GM18511 (cell line): ENCODE data around the gene SDCCAG8.
"Not testable (repeated sequence)": the region's sequence is repeated elsewhere in the genome, so short reads cannot be mapped to it uniquely, and the experiment has no call there.

Source experiments
- ATAC-seq: cut with Tn5 transposase; IDR thresholded peaks from one replicate; pipeline ENCODE4 v1.9.1; 2021; ENCODE audit warnings: mild to moderate bottlenecking, moderate library complexity; ENCODE audit not compliant: unreplicated experiment

Gene SDCCAG8

DNA sequence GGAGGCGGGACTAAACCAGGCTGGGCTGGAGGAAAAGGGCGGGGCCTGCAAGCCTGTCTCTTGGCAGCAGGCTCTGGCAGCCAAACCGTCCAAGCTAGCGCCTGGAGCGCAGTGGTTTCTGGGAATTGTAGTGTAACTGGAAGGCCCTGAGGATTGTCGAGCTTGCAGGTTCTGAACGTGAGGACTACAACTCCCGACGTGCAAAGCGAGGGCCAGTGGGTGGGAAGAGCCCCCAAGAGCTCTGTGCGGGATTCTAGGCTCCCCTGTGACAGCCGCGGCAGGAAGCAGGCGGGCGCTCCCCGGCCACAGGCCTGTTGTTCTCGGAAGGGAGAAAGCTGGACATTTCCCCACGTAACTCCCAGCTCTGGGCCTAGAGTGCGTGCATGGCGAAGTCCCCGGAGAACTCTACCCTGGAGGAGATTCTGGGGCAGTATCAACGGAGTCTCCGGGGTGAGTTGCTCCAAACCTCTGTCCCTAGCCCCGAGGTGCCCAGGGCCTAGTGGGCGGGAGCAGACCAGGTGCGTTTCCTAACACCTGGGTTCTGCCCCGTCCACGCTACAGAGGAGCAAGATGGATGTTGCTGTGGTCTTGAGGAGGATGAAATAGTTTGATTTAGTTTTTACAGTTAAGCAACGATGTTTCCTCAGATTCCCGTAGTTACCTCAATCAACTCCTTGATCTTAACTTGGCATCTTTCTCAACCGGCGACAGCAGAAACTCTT lies at the start of gene SDCCAG8:
SDCCAG8 (plus strand) TSS at position 251 of the 722 bp plus-strand sequence; CDS start at position 384, 133 bp downstream.
- ATAC-seq: peak; percentile 70

- not testable (repeated sequence) for ATAC-seq
Measured at GRCh38 chr1:243211984-243212383, 43.9 kb upstream of the SDCCAG8 start.

DNA sequence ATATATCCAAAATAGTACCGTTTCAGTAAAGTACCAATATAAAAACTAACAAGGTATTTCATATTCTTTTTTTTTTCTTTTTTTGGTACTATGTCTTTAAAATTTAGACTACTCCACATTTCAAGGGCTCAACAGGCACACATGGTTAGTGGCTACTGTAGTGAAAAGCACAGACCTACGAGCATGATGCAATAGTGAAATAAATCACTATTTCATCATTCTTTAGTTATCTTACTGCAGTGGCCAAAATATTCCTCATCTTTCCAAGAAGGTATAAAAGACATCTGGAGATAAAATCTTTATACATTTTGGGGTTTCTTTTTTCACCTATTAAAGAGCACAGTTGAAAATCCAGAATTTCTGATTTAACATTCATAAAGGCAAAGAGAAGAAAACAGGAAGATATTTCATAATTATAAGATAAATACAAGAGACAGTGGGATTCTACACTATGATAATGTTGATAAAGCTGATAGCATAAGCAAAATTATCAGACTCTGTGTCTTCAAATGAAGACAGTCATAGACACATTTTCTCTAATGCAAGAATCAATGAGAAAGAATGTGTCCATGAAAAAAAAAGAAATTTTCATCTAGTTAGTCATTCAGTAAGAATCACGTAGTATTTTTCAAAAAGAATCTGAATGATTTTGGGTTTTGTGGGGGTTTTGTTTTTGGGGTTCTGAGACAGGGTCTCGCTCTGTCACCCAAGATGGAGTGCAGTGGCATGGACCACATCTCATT lies 42.6 kb upstream of the SDCCAG8 start:
- ATAC-seq: no peak

DNA sequence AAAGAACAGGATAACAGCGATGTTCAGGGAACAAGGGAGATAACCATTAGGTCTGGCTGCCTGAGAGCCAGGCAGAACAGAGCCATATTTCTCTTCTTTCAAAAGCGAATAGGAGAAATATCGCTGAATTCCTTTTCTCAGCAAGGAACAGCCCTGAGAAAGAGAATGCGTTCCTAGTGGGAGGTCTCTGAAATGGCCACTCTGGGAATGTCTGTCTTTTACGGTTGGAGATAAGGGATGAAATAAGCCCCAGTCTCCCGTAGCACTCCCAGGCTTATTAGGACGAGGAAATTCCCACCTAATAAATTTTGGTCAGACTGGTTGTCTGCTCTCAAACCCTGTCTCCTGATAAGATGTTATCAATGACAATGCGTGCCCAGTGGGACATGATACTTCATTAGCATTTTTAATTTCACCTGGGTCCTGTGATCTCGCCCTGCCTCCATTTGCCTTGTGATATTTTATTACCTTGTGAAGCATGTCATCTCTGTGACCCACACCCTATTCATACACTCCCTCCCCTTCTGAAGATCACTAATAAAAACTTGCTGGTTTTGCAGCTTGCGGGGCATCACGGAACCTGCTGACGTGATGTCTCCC lies 40.5 kb upstream of the SDCCAG8 start:
- ATAC-seq: not testable (repeated sequence)

DNA sequence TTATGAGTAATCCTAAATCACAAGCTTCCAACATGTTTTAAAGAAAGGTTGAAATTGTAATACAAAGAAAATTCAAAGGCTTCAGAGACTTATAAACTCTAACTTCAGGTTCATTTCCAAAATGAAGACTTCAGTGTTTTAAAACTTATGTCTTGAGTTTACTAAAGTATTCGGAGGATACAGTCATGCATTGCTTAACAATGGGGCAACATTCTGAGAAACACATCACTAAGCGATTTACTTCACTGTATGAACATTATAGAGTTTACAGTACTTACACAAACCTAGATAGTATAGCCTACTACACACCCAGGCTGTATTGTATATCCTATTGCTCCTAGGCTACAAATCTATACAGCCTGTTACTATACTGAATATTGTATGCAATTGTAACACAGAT lies 39.1 kb upstream of the SDCCAG8 start:
- ATAC-seq: no peak

GRCh38 chr1:243217349-243217748 lies 38.5 kb upstream of the SDCCAG8 start:
- no peak for ATAC-seq

DNA sequence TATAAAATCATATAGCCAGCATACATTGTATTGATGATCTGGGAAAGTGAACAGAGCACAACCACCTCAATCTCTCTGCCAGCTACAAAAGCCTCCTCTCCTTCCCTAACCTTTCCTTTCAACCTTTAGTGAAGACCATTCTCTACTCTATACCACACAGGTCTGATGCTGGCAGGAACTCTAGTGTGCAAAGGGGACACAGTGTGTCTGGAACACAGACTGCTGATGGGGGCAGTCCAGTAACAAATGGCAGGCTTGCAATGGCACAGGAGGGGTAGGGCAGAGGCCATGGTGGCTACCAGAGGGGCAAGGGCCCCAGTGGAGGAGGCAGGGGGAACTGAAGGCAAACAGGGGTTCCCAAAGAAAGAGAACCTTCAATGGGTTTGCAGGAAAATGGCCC lies 37.8 kb upstream of the SDCCAG8 start:
- ATAC-seq: no peak

DNA sequence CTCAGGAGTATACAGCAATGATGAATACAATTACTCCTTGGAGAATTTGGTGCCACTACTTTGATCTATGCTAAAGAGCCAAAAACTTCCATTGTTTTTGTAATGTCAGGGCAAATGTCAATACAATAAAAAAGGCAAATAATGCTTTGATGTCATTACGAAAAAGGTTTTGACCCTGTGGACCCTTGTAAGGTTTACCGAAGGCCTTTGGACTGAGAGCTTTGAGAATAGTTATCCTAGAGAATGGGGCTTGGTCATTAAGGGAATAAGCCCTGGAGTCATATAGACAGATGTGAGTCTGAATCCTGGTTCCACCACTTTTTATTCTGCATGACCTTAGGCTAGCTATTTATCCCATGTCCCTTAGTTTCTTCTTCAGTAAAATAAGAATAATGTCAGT lies 28.2 kb upstream of the SDCCAG8 start:
- no peak for ATAC-seq

- no peak for ATAC-seq
Measured at GRCh38 chr1:243229526-243229925, 26.3 kb upstream of the SDCCAG8 start.

DNA sequence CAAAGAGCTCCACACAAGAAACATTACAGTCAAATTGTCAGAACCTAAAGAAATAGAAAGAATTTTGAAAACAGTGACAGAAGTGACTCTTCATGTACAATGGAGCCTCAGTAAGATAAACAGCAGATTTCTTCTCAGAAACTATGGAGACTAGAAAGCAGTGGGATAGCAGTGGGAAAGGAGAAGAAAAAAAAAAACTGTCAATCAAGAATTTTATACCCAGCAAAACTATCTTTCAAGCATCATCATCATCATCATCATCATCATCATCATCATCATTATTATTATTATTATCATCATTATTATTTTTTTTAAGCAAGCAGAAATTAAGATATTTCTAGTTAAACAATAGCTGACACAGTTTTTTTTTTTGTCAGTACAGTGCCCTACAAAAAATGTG lies 24.9 kb upstream of the SDCCAG8 start:
- ATAC-seq: no peak

DNA sequence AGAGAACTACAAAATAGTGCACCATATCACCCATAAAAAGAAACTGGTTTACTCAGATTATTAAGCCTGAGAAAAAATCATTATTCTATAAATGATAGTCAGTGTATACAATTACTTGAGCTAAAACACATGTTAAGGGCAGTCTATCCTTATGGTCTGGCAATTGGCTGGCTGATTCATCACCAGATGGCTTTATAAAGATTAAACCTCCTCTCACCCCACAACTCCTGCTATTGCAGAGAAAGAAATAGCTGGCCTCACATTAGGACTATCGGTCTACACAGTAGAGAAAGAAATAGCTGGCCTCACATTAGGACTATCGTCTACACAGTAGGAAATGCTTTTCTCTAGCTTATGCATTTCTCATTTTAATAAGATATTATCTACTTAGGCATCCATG lies 21.9 kb upstream of the SDCCAG8 start:
- no peak for ATAC-seq

- no peak for ATAC-seq
Measured at GRCh38 chr1:243234978-243235647, 20.7 kb upstream of the SDCCAG8 start.

DNA sequence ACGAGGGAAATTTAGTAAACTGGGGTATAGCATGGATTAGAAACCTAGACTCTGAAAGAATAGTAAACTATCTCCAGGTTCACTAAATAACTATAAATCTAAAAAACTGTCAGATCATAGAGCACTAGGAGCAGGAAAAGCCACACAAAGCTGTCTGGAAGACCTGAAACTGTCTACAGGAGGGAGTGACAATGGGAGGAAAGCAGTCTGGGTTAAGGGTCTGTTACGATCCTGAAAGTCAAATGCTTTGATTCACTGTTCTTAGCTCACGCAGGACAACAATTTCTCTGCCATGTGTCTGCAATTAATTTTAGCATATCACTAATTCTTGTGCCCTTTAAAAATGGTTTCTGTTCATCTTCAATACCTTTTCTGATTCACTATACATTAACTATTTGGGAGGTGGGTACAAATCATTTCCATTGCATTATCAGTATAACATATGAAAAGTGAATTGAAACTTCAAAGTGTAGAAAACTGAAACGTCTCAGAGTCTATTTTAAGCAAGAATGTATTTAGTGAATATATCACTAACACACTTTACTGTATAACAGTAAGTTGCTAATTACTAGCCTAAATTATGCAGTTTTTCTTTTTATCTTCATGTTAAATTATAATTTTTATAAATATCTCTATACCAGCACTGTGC lies 19.1 kb upstream of the SDCCAG8 start:
- peak; percentile 91 for ATAC-seq

GRCh38 chr1:243244432-243244841 lies 11.4 kb upstream of the SDCCAG8 start:
- peak; percentile 67 for ATAC-seq

DNA sequence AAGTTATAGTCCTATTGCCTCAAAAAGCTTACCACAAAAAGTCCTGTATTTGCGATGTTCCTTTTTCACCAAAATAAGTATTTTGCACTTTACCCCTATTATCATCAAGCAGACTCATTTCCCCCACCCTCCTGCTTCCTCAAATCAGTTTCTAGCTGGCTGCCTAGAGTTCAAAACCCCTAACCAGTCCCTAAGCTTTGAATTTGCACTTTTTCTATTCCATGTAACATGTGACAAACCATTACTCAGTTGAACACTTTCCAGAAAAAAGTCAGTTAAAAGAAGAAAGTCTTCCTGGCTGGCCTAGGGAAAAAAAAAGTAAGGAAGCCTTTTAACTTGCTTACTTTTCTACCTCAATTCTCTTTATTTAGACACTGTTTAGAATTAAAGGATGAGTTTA lies 8.9 kb upstream of the SDCCAG8 start:
- ATAC-seq: no peak

DNA sequence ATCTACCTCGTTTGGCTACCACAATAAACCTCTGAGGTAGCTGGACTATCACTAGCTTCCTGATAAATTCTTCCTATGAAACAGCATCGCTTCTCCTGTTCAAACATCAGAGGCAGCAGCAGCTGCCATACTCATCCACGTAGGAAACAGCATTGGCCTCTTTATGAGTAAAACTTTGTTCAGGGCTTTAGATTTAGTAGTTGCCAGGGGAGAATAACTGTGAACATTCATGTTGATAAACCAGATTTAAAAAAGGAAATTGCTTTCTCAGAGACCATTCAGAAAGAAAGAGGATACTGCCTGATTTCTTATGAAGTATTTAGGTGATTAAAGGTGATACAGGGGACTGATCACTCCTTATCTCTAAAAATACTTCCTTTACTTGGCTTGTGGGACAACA lies 7.9 kb upstream of the SDCCAG8 start:
- ATAC-seq: no peak

DNA sequence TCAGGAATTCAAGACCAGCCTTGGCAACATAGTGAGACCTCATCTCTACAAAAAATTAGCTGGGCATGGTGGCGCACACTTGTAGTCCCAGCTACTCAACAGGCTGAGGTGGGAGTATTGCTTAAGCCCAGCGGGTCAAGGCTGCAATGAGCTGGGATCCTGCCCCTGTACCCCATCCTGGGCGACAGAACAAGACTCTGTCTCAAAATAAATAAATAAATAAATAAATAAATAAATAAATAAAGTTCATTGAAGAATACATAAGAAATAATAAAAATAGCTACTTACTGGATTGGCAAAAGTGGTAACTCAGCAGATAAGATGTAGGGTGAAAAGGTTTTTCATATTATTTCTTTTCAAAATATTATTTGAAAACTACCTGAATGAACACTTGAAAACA lies 6.6 kb upstream of the SDCCAG8 start:
- ATAC-seq: no peak

GRCh38 chr1:243250102-243250501 lies 5.7 kb upstream of the SDCCAG8 start:
- no peak for ATAC-seq

DNA sequence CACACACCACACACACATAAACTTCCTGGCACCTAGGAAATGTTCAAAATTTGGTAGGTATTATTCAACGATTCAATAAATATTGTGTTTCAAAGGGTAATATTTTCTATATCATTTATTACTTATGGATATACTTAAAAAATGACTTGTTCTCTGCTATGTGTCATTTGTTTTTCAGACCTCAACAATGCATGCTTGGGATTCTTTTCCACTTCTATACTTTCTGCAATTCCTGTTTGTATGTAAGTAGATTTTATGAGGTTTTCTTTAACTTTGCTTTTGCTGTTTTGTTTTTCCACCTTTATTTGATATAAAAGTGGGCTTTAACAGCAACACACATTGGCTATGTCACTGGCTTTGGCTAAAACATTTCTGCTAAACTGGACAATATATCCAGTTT lies 4.3 kb upstream of the SDCCAG8 start:
- ATAC-seq: no peak

DNA sequence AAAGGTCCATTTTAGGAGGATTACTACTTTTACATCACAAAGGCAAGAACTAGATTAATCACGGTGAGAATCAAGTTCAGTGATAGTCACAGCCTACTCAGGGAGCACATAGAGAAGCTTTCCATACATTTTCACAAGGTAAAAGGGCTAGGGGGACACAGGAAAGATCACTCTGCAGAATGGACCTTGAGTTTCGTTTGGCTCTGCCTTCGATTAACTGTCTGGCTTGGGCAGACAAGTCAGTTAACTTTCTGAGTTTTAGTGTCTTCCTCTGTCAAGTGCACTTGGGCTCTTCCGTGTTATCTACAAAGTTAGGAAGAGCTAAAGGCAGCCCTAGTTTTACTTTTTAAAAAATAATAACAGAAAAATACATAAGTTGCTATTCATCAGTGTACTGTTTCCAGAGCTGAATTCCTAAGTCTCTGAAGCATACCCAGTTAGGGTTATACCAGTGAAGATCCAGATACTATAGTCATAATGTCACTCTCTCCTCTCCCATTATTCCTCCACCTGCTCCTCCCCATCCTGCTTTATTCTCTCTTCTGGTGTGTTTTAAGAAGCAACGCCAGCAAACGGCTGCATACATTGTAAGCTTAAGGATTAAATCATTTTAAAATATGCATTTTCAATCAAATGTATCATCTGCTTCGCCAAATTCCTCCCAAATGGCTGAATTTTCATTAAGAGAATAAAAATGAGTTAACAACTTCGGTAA lies 2.5 kb upstream of the SDCCAG8 start:
- no peak for ATAC-seq

GRCh38 chr1:243253926-243254232 lies 2.0 kb upstream of the SDCCAG8 start:
- ATAC-seq: no peak
